HEK293T (cell line): Measurements from ENCODE around the gene GATA6.

Experiments used
- CTCF ChIA-PET: fragments of 350-600 bp; formaldehyde crosslinking; extraction: SDS; loops from one replicate; lab custom pipeline; 2021; ENCODE audit warnings: antibody characterized with exemption, inconsistent platforms; lab: Yijun Ruan, JAX
- POLR2A ChIA-PET: fragments of 350-600 bp; formaldehyde crosslinking; extraction: SDS; loops from one replicate; lab custom pipeline; 2020; ENCODE audit warnings: antibody characterized with exemption, inconsistent platforms; lab: Yijun Ruan, JAX
- DNase-seq: peaks from one replicate; pipeline ENCODE4 v3.0.0; 2012; ENCODE audit warnings: mixed read lengths; ENCODE audit errors: extremely low spot score
- ARNT ChIP-seq: fragments of 450-650 bp; IDR thresholded peaks from 2 replicates; pipeline ENCODE4 v1.6.1; 2017; ENCODE audit warnings: mild to moderate bottlenecking
- BHLHE40 ChIP-seq: fragments of 450-650 bp; IDR thresholded peaks from 2 replicates; pipeline ENCODE4 v1.6.1; 2016; ENCODE audit warnings: mild to moderate bottlenecking, moderate library complexity, borderline replicate concordance
- CTBP1 ChIP-seq: fragments of 450-650 bp; IDR thresholded peaks from 2 replicates; pipeline ENCODE4 v1.6.1; 2016; ENCODE audit warnings: borderline replicate concordance
- ELF4 ChIP-seq: fragments of 450-650 bp; IDR thresholded peaks from 2 replicates; pipeline ENCODE4 v1.6.1; 2017; ENCODE audit warnings: antibody characterized with exemption
- FOXA1 ChIP-seq: fragments of 450-650 bp; IDR thresholded peaks from 2 replicates; pipeline ENCODE4 v1.6.1; 2016; ENCODE audit warnings: mild to moderate bottlenecking
- FOXK2 ChIP-seq: fragments of 450-650 bp; IDR thresholded peaks from 2 replicates; pipeline ENCODE4 v1.6.1; 2016; ENCODE audit warnings: mild to moderate bottlenecking
- FOXM1 ChIP-seq: fragments of 450-650 bp; IDR thresholded peaks from 2 replicates; pipeline ENCODE4 v1.6.1; 2017; ENCODE audit warnings: mild to moderate bottlenecking, borderline replicate concordance
- HDGF ChIP-seq: fragments of 450-650 bp; IDR thresholded peaks from 2 replicates; pipeline ENCODE4 v1.6.1; 2017; ENCODE audit warnings: antibody characterized with exemption, borderline replicate concordance
- L3MBTL2 ChIP-seq: fragments of 450-650 bp; conservative IDR thresholded peaks from 2 replicates; pipeline ENCODE4 v1.6.1; 2016; ENCODE audit warnings: mild to moderate bottlenecking
- LEF1 ChIP-seq: fragments of 450-650 bp; IDR thresholded peaks from 2 replicates; pipeline ENCODE4 v1.6.1; 2017; ENCODE audit warnings: mild to moderate bottlenecking, borderline replicate concordance
- NFRKB ChIP-seq: fragments of 450-650 bp; IDR thresholded peaks from 2 replicates; pipeline ENCODE4 v1.6.1; 2016; ENCODE audit warnings: mild to moderate bottlenecking, moderate library complexity
- PKNOX1 ChIP-seq: fragments of 450-650 bp; IDR thresholded peaks from 2 replicates; pipeline ENCODE4 v1.6.1; 2016
- SP1 ChIP-seq: fragments of 450-650 bp; IDR thresholded peaks from 2 replicates; pipeline ENCODE4 v1.6.1; 2017
- SUZ12 ChIP-seq: fragments of 450-650 bp; IDR thresholded peaks from 2 replicates; pipeline ENCODE4 v1.6.1; 2016; ENCODE audit warnings: mild to moderate bottlenecking
- TARDBP ChIP-seq: fragments of 450-650 bp; IDR thresholded peaks from 2 replicates; pipeline ENCODE4 v1.6.1; 2016
- ZNF384 ChIP-seq: fragments of 450-650 bp; IDR thresholded peaks from 2 replicates; pipeline ENCODE4 v1.6.1; 2016

Gene GATA6

GRCh38 chr18:22153428-22153827, 16.0 kb upstream of the GATA6 start:
- ChIA-PET POLR2A (no interaction called here), CTCF (interaction anchor here (0.8 kb wide), 1 partner anchor 155 kb away, joined by 3 read pairs; no protein-coding TSS in a partner anchor)
- no peak for DNase-seq
- TF ChIP-seq FOXK2, result no peak
- no peak for TF ChIP-seq ELF4
- no peak for TF ChIP-seq CTBP1
- no peak for TF ChIP-seq ARNT
- no peak for TF ChIP-seq NFRKB
- no peak for TF ChIP-seq HDGF
- TF ChIP-seq ZNF384, result no peak
- no peak for TF ChIP-seq FOXA1
- TF ChIP-seq BHLHE40, result no peak
- no peak for TF ChIP-seq L3MBTL2
- no peak for TF ChIP-seq TARDBP
- TF ChIP-seq FOXM1, result no peak
- TF ChIP-seq SUZ12, result no peak
- no peak for TF ChIP-seq PKNOX1
- no peak for TF ChIP-seq LEF1
- no peak for TF ChIP-seq SP1

- ChIA-PET POLR2A (no interaction called here), CTCF (no interaction called here)
- DNase-seq, result no peak
- TF ChIP-seq NFRKB (no peak), FOXK2 (no peak), BHLHE40 (no peak), TARDBP (no peak), ZNF384 (no peak), CTBP1 (no peak), FOXM1 (no peak), SUZ12 (no peak), L3MBTL2 (no peak), HDGF (no peak), LEF1 (no peak), SP1 (no peak), ELF4 (no peak), PKNOX1 (no peak)
Measured at GRCh38 chr18:22155584-22155983, 13.8 kb upstream of the GATA6 start.

- no peak for DNase-seq
- CTCF ChIA-PET, result no interaction called here
- no peak for TF ChIP-seq BHLHE40
- TF ChIP-seq NFRKB, result no peak
- no peak for TF ChIP-seq SUZ12
- TF ChIP-seq FOXA1, result no peak
- no peak for TF ChIP-seq CTBP1
- TF ChIP-seq FOXK2, result no peak
- no peak for TF ChIP-seq L3MBTL2
- TF ChIP-seq TARDBP, result no peak
- TF ChIP-seq HDGF, result no peak
- TF ChIP-seq ZNF384, result no peak
- TF ChIP-seq LEF1, result no peak
- TF ChIP-seq SP1, result no peak
- TF ChIP-seq ELF4, result no peak
- no peak for TF ChIP-seq PKNOX1
- no peak for TF ChIP-seq FOXM1
- no peak for TF ChIP-seq ARNT
- POLR2A ChIA-PET, result no interaction called here
Measured at GRCh38 chr18:22159014-22159413, 10.4 kb upstream of the GATA6 start.

- TF ChIP-seq LEF1 (no peak), BHLHE40 (no peak), SP1 (no peak), ZNF384 (no peak), SUZ12 (no peak), FOXA1 (no peak), CTBP1 (no peak)
- POLR2A ChIA-PET, result interaction anchor here (1.6 kb wide), 1 partner anchor 12 kb away, joined by 3 read pairs; no protein-coding TSS in a partner anchor
- no peak for DNase-seq
- CTCF ChIA-PET, result no interaction called here
Measured at GRCh38 chr18:22161090-22161489, 8.3 kb upstream of the GATA6 start.

- CTCF ChIA-PET, result interaction anchor here (0.6 kb wide), 1 partner anchor 335 kb away, joined by 3 read pairs; no protein-coding TSS in a partner anchor
- no peak for DNase-seq
- POLR2A ChIA-PET, result no interaction called here
- TF ChIP-seq FOXK2 (no peak), FOXA1 (no peak), SUZ12 (no peak), ZNF384 (no peak), BHLHE40 (no peak), PKNOX1 (no peak), TARDBP (no peak), CTBP1 (no peak), SP1 (no peak), ELF4 (no peak), HDGF (no peak)
Measured at GRCh38 chr18:22163416-22164161, 5.8 kb upstream of the GATA6 start.
